KMS-11 (cell line): ENCODE measurements around the gene CDH2.

Experiments used
- H2AFZ ChIP-seq: fragments of 200-600 bp; sonication (generic); 2 replicates; pipeline ENCODE4 v1.6.1; 2016; ENCODE audit warnings: antibody characterized with exemption, mixed run types, low read depth
- H3K27ac ChIP-seq: fragments of 200-600 bp; sonication (generic); 2 replicates; pipeline ENCODE4 v1.6.1; 2016; ENCODE audit warnings: mild to moderate bottlenecking, mixed run types
- H3K27me3 ChIP-seq: fragments of 200-600 bp; sonication (generic); 2 replicates; pipeline ENCODE4 v1.6.1; 2017; ENCODE audit warnings: mild to moderate bottlenecking, low read depth, mixed run types, moderate library complexity; ENCODE audit not compliant: insufficient read depth
- H3K36me3 ChIP-seq: fragments of 200-600 bp; sonication (generic); 2 replicates; pipeline ENCODE4 v1.6.1; 2017; ENCODE audit warnings: mild to moderate bottlenecking, mixed run types; ENCODE audit not compliant: insufficient read depth
- H3K4me1 ChIP-seq: fragments of 200-600 bp; sonication (generic); 2 replicates; pipeline ENCODE4 v1.6.1; 2016; ENCODE audit warnings: mild to moderate bottlenecking, low read depth, mixed run types; ENCODE audit not compliant: poor library complexity, severe bottlenecking
- H3K4me2 ChIP-seq: fragments of 200-600 bp; sonication (generic); 2 replicates; pipeline ENCODE4 v1.7.0; 2016; ENCODE audit warnings: mild to moderate bottlenecking, mixed run types
- H3K4me3 ChIP-seq: fragments of 200-600 bp; sonication (generic); IDR thresholded peaks from 2 replicates; pipeline ENCODE4 v1.6.1; 2017; ENCODE audit warnings: low read depth, low read length, mixed read lengths; ENCODE audit not compliant: insufficient read depth
- H3K79me2 ChIP-seq: fragments of 200-600 bp; sonication (generic); 2 replicates; pipeline ENCODE4 v1.6.1; 2016; ENCODE audit warnings: low read depth, mixed run types; ENCODE audit not compliant: insufficient read depth
- H3K9ac ChIP-seq: fragments of 200-600 bp; sonication (generic); 2 replicates; pipeline ENCODE4 v1.6.1; 2016; ENCODE audit warnings: mild to moderate bottlenecking, mixed run types
- H4K20me1 ChIP-seq: fragments of 200-600 bp; sonication (generic); 2 replicates; pipeline ENCODE4 v1.6.1; 2016; ENCODE audit warnings: mild to moderate bottlenecking, mixed run types; ENCODE audit not compliant: insufficient read depth
- CTCF ChIP-seq: fragments of 200-600 bp; sonication (generic); conservative IDR thresholded peaks from 2 replicates; pipeline ENCODE4 v1.6.1; 2017; ENCODE audit warnings: low read depth, mild to moderate bottlenecking, antibody characterized with exemption, low read length, moderate library complexity, mixed read lengths

Gene CDH2

GRCh38 chr18:28204154-28204553 is 27.2 kb upstream of the CDH2 start:
- Histone ChIP-seq H3K4me1 (no peaks in the 10 kb centered on the region), H3K9ac (no peak overlapping the region), H2AFZ (no peak overlapping the region), H3K27me3 (no peaks in the 10 kb centered on the region), H4K20me1 (no peaks in the 10 kb centered on the region), H3K79me2 (no peaks in the 10 kb centered on the region), H3K4me2 (no peak overlapping the region), H3K27ac (no peak overlapping the region), H3K4me3 (no peak overlapping the region), H3K36me3 (no peaks in the 10 kb centered on the region)
- TF ChIP-seq CTCF, result no peak

GRCh38 chr18:28201056-28201455 is 24.1 kb upstream of the CDH2 start:
- no peaks in the 10 kb centered on the region for H3K4me1 ChIP-seq
- no peaks in the 10 kb centered on the region for H3K36me3 ChIP-seq
- no peak for TF ChIP-seq CTCF
- H2AFZ ChIP-seq, result no peak overlapping the region
- no peak overlapping the region for H3K4me2 ChIP-seq
- no peak overlapping the region for H3K27ac ChIP-seq
- no peaks in the 10 kb centered on the region for H4K20me1 ChIP-seq
- no peak overlapping the region for H3K9ac ChIP-seq
- H3K79me2 ChIP-seq, result no peaks in the 10 kb centered on the region
- no peak overlapping the region for H3K4me3 ChIP-seq
- H3K27me3 ChIP-seq, result no peaks in the 10 kb centered on the region

GRCh38 chr18:28198620-28199019 is 21.7 kb upstream of the CDH2 start:
- Histone ChIP-seq H3K4me3 (no peak overlapping the region), H3K36me3 (no peaks in the 10 kb centered on the region), H2AFZ (no peak overlapping the region), H3K79me2 (no peaks in the 10 kb centered on the region), H3K4me1 (no peaks in the 10 kb centered on the region), H4K20me1 (no peaks in the 10 kb centered on the region), H3K27me3 (no peaks in the 10 kb centered on the region), H3K4me2 (no peak overlapping the region), H3K9ac (no peak overlapping the region), H3K27ac (no peak overlapping the region)
- TF ChIP-seq CTCF, result no peak

GRCh38 chr18:28193177-28193778 is 16.3 kb upstream of the CDH2 start:
- Histone ChIP-seq H4K20me1 (no peaks in the 10 kb centered on the region), H3K9ac (no peak overlapping the region)
- TF ChIP-seq CTCF, result no peak

More at GRCh38 chr18:28193177-28193778, 16.3 kb upstream of the CDH2 start:
- no peak overlapping the region for H3K4me2 ChIP-seq
- no peaks in the 10 kb centered on the region for H3K4me1 ChIP-seq
- no peaks in the 10 kb centered on the region for H3K27me3 ChIP-seq
- H2AFZ ChIP-seq, result no peak overlapping the region
- no peaks in the 10 kb centered on the region for H3K36me3 ChIP-seq
- no peak overlapping the region for H3K27ac ChIP-seq
- H3K79me2 ChIP-seq, result no peaks in the 10 kb centered on the region
- H3K4me3 ChIP-seq, result no peak overlapping the region
